K562 (cell line): ENCODE measurements around the gene HPN. TPM values are rescaled to one million over a fixed set of nuclear protein-coding genes. Genes with fewer than 3 reads are reported as not detected.

ENCODE experiments used
- ATAC-seq: fragments of 200-7000 bp; cut with Tn5 transposase; 3 replicates; pipeline ENCODE4 v1.9.1; 2020; ENCODE audit warnings: moderate library complexity
- BruUV-seq: library from RNA; stranded (reverse); fragments of 400-500 nt; replicated peaks from 2 replicates; lab custom pipeline; 2021; lab: Mats Ljungman, UMichigan
- CTCF ChIA-PET: fragments of 300-600 bp; formaldehyde crosslinking; extraction: SDS; loops from one replicate; lab custom pipeline; 2021; ENCODE audit warnings: low intra/inter-chr PET ratio; lab: Yijun Ruan, JAX
- POLR2A ChIA-PET: fragments of 300-600, 350-650 bp; sonication (Branson Sonifier 250); formaldehyde crosslinking; extraction: SDS; loops from one replicate; lab custom pipeline; 2021; ENCODE audit warnings: antibody characterized with exemption, inconsistent platforms; lab: Yijun Ruan, JAX
- DNase-seq, 4 experiments: peaks; one replicate each; pipeline versions ENCODE4 v3.0.0 to v3.0.0-alpha.2; 2011 to 2018; ENCODE audit warnings: low spot score in 3 of 4, mixed read lengths in 3 of 4; ENCODE audit errors: extremely low read depth in 1 of 4
- FAIRE-seq: peaks from 2 replicates; lab custom pipeline; 2011; peaks lifted over from hg19 to GRCh38; lab: Jason Lieb, UNC
- H2AFZ ChIP-seq: 2 replicates; pipeline ENCODE4 v1.6.0; 2011; ENCODE audit warnings: low read depth, low read length, control low read depth, inconsistent platforms
- H3K27ac ChIP-seq: fragments of 200-600 bp; 3 replicates; pipeline ENCODE4 v1.8.0; 2011; ENCODE audit warnings: low read depth, mild to moderate bottlenecking, control low read depth, inconsistent platforms, low read length, moderate library complexity, mixed read lengths; ENCODE audit errors: extremely low read depth
- H3K27me3 ChIP-seq, 2 experiments: fragments of 300-600 bp in 1 of 2; 2 replicates in 1 of 2; 3 replicates in 1 of 2; pipeline versions ENCODE4 v1.6.0 to v1.8.0; 2011; ENCODE audit warnings: inconsistent platforms in 2 of 2, low read length in 2 of 2, mild to moderate bottlenecking in 1 of 2, mixed read lengths in 1 of 2, moderate library complexity in 1 of 2; ENCODE audit not compliant: control insufficient read depth in 2 of 2, insufficient read depth in 2 of 2
- H3K36me3 ChIP-seq: fragments of 300-600 bp; 3 replicates; pipeline ENCODE4 v1.8.0; 2011; ENCODE audit warnings: mild to moderate bottlenecking, low read length, inconsistent platforms; ENCODE audit not compliant: control insufficient read depth, insufficient read depth
- H3K4me1 ChIP-seq, 2 experiments: fragments of 200-600 bp in 1 of 2; replicated peaks in 1 of 2; 2 replicates in 1 of 2; 3 replicates in 1 of 2; pipeline versions ENCODE4 v1.5.1 to v1.8.0; 2011; ENCODE audit warnings: inconsistent platforms in 2 of 2, low read length in 2 of 2, mild to moderate bottlenecking in 1 of 2, mixed read lengths in 1 of 2, moderate library complexity in 1 of 2; ENCODE audit not compliant: control insufficient read depth in 2 of 2, insufficient read depth in 2 of 2
- H3K4me2 ChIP-seq: 2 replicates; pipeline ENCODE4 v1.6.1; 2011; ENCODE audit warnings: low read length, control low read depth, inconsistent platforms, mixed read lengths; ENCODE audit not compliant: insufficient read depth
- H3K4me3 ChIP-seq: fragments of 200-600 bp; sonication (generic), shearing (Covaris generic); 2 replicates; pipeline ENCODE4 v1.5.1; 2016; ENCODE audit warnings: control low read depth, inconsistent platforms
- H3K79me2 ChIP-seq: fragments of 200-600 bp; 3 replicates; pipeline ENCODE4 v1.8.0; 2011; ENCODE audit warnings: low read length, inconsistent platforms; ENCODE audit not compliant: control insufficient read depth, insufficient read depth
- H3K9ac ChIP-seq, 2 experiments: 2 replicates each; pipeline versions ENCODE4 v1.6.0 to v1.6.1; 2011; ENCODE audit warnings: low read depth in 2 of 2, low read length in 2 of 2, control low read depth in 1 of 2, inconsistent platforms in 1 of 2, mild to moderate bottlenecking in 1 of 2, mixed read lengths in 1 of 2; ENCODE audit not compliant: insufficient read depth in 1 of 2
- H3K9me1 ChIP-seq: one replicate; pipeline ENCODE4 v1.6.0; 2011; ENCODE audit warnings: inconsistent platforms, mild to moderate bottlenecking, low read length, moderate library complexity; ENCODE audit not compliant: control insufficient read depth, insufficient read depth
- H3K9me3 ChIP-seq: replicated peaks from 2 replicates; pipeline ENCODE4 v1.5.1; 2011; ENCODE audit warnings: low read depth, low read length, inconsistent platforms; ENCODE audit not compliant: control insufficient read depth, insufficient read depth
- H4K20me1 ChIP-seq: replicated peaks from 2 replicates; pipeline ENCODE4 v1.6.1; 2011; ENCODE audit warnings: low read length, inconsistent platforms, mixed read lengths; ENCODE audit not compliant: control insufficient read depth, insufficient read depth
- BRD4 ChIP-seq: fragments of 200-600 bp; sonication (generic); IDR thresholded peaks from 2 replicates; pipeline ENCODE4 v1.6.1; 2017; ENCODE audit warnings: inconsistent platforms
- C11orf30 ChIP-seq: fragments of 450-650 bp; IDR thresholded peaks from 2 replicates; pipeline ENCODE4 v1.6.1; 2016; ENCODE audit warnings: low read depth, mild to moderate bottlenecking
- CBFA2T2 ChIP-seq: fragments of 450-650 bp; conservative IDR thresholded peaks from 2 replicates; pipeline ENCODE4 v1.6.1; 2017; ENCODE audit warnings: mild to moderate bottlenecking
- ERF ChIP-seq: fragments of 450-650 bp; formaldehyde crosslinking; IDR thresholded peaks from 2 replicates; pipeline ENCODE4 v1.4.0; 2020; ENCODE audit warnings: mild to moderate bottlenecking, mixed read lengths
- FOSL1 ChIP-seq: fragments of 200-800 bp; sonication (Bioruptor generic); conservative IDR thresholded peaks from 2 replicates; pipeline ENCODE4 v1.6.1; 2016; ENCODE audit warnings: missing genetic modification characterization, missing compliant biosample characterization
- FUS ChIP-seq: fragments of 200-400 bp; formaldehyde crosslinking; optimal IDR thresholded peaks from 2 replicates; pipeline ENCODE3; 2017; ENCODE audit warnings: low read depth, low read length
- HOXB6 ChIP-seq: fragments of 250-450 bp; sonication (Bioruptor Pico); IDR thresholded peaks from 2 replicates; pipeline ENCODE4 v1.5.1; 2022; ENCODE audit warnings: mild to moderate bottlenecking, borderline replicate concordance
- PHB ChIP-seq: fragments of 250-450 bp; sonication (Bioruptor Pico); IDR thresholded peaks from 2 replicates; pipeline ENCODE4 v1.5.0; 2021
- POLR3G ChIP-seq: IDR thresholded peaks from 2 replicates; pipeline ENCODE4 v1.6.1; 2011; ENCODE audit not compliant: insufficient read length, insufficient replicate concordance; ENCODE audit errors: extremely low read depth
- SMARCB1 ChIP-seq: IDR thresholded peaks from 2 replicates; pipeline ENCODE4 v1.6.1; 2011; ENCODE audit warnings: improper control_type of control experiment, low read depth; ENCODE audit not compliant: insufficient read length
- TAF1 ChIP-seq: IDR thresholded peaks from 2 replicates; pipeline ENCODE4 v1.6.1; 2011; ENCODE audit warnings: mild to moderate bottlenecking, low read length, moderate library complexity; ENCODE audit not compliant: insufficient read depth, control insufficient read depth, severe bottlenecking; ENCODE audit errors: extremely low read depth
- TCF7L2 ChIP-seq: fragments of 150-350 bp; IDR thresholded peaks from 2 replicates; pipeline ENCODE4 v1.6.1; 2016; ENCODE audit warnings: low read depth, mild to moderate bottlenecking, low read length, moderate library complexity
- ZFX ChIP-seq: sonication (generic); formaldehyde crosslinking; IDR thresholded peaks from 2 replicates; pipeline ENCODE4 v1.8.0; 2022; ENCODE audit warnings: mild to moderate bottlenecking, missing genetic modification reagents, moderate library complexity
- ZNF436 ChIP-seq: fragments of 250-450, 450-650 bp; sonication (Bioruptor Pico); formaldehyde crosslinking; IDR thresholded peaks from 2 replicates; pipeline ENCODE4 v1.7.0; 2020; ENCODE audit warnings: mild to moderate bottlenecking
- ZNF561 ChIP-seq: fragments of 450-650 bp; formaldehyde crosslinking; conservative IDR thresholded peaks from 2 replicates; pipeline ENCODE4 v1.4.0; 2020; ENCODE audit warnings: mild to moderate bottlenecking, moderate library complexity
- ZNF696 ChIP-seq: fragments of 250-450 bp; sonication (Bioruptor Pico); conservative IDR thresholded peaks from 2 replicates; pipeline ENCODE4 v1.4.0; 2020; ENCODE audit warnings: mild to moderate bottlenecking, moderate library complexity
- ZNF764 ChIP-seq: fragments of 250-450 bp; sonication (Bioruptor Pico); IDR thresholded peaks from 2 replicates; pipeline ENCODE4 v1.4.0; 2020; ENCODE audit warnings: low read depth, mild to moderate bottlenecking, moderate library complexity
- ZSCAN32 ChIP-seq: fragments of 450-650 bp; formaldehyde crosslinking; IDR thresholded peaks from 2 replicates; pipeline ENCODE4 v1.4.0; 2020; ENCODE audit warnings: mild to moderate bottlenecking, moderate library complexity
- WGBS: fragments of 100-300 bp; shearing (Covaris generic); methylation state at CpG from one replicate; pipeline ENCODE4 v1.1.6; 2016; ENCODE audit warnings: low coverage, mixed read lengths; ENCODE audit not compliant: insufficient coverage; ENCODE audit errors: missing lambda C conversion rate; 5-methylcytosine and 5-hydroxymethylcytosine counted together
- in situ Hi-C: fragments of 300-500 bp; cut with MboI; formaldehyde crosslinking; loops from 4 replicates; pipeline ENCODE4 v1.15.0; 2018; ENCODE audit warnings: inconsistent platforms, mixed read lengths
- intact Hi-C: fragments of 100-400 bp; cut with micrococcal nuclease; formaldehyde crosslinking; loops from 2 replicates; pipeline ENCODE4 v1.14.2; 2022
- polyA plus RNA-seq, 8 experiments: library from polyadenylated mRNA; depleted of rRNA in 4 of 8; stranded (reverse) in 5 of 8; unstranded in 3 of 8; fragments of >200 nt; fragmentation: Nextera tagmentation in 2 of 8; fragmentation: Illumina TruSeq in 1 of 8; extraction: Ambion mirVana in 2 of 8; extraction: Trizol in 1 of 8; gene quantifications; 2 replicates each; pipeline versions ENCODE4 v1.2.1 to v1.2.3, GENCODE V29; 2011 to 2014; ENCODE audit warnings: inconsistent platforms in 1 of 8, missing spikeins in 1 of 8
- total RNA-seq, 7 experiments: library from RNA; depleted of rRNA in 6 of 7; stranded (reverse); fragments of >200 nt in 6 of 7; fragmentation: Illumina TruSeq in 2 of 7; extraction: Trizol in 2 of 7; gene quantifications; 2 replicates each; pipeline versions ENCODE4 v1.2.1 to v1.2.3, GENCODE V29; 2011 to 2021; ENCODE audit warnings: low replicate concordance in 1 of 7
- TF ChIP-seq, protein P1 (sequence below): sonication (generic); formaldehyde crosslinking; IDR thresholded peaks from 2 replicates; pipeline ENCODE4 v1.8.0; 2022; ENCODE audit warnings: missing genetic modification reagents, mild to moderate bottlenecking, borderline replicate concordance

Gene HPN
- total and polyA plus RNA-seq, 9 of the 15 experiments (the other 6 are each of a cell fraction or from before 2014, with no cell fraction given): 0.10 to 0.20 TPM; not detected in 7

DNA sequence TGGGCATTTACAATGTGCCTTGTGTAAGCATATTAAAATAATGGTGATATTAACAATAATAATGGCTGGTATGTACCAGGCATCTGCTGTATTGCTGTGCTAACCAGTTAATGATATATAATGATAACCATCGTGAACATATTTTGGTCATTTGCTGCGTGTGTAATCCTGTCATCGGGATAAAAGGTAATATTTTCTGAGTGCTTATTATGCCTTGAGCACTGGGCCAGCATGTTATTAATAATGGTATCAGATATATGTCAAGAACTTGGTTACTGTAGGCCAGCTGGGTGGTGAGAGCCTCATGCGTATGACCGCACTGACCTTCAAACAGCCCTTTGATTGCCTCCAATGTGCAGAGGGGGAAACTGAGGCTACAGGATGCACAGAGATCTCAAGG is 51.9 kb downstream of the HPN start:
- ChIA-PET CTCF (interaction anchor here (0.6 kb wide), 1 partner anchor 94 kb away, joined by 3 read pairs; no protein-coding TSS in a partner anchor), POLR2A (interaction anchor here (1.0 kb wide), 1 partner anchor 49 kb away, joined by 4 read pairs; no protein-coding TSS in a partner anchor)
- TF ChIP-seq FOSL1 (tag) (no peak), ZNF436 (no peak), SMARCB1 (no peak), FUS (no peak), TCF7L2 (no peak), ERF (CRISPR knock-in tag) (no peak), C11orf30 (no peak), ZNF764 (CRISPR knock-in tag) (no peak), BRD4 (no peak), ZSCAN32 (CRISPR knock-in tag) (no peak), PHB (CRISPR knock-in tag) (no peak), POLR3G (no peak), HOXB6 (CRISPR knock-in tag) (no peak), ZNF696 (CRISPR knock-in tag) (no peak), CBFA2T2 (no peak), ZNF561 (CRISPR knock-in tag) (no peak), ZFX (CRISPR knock-in tag) (no peak), TAF1 (no peak)
- TF ChIP-seq, protein P1, sequence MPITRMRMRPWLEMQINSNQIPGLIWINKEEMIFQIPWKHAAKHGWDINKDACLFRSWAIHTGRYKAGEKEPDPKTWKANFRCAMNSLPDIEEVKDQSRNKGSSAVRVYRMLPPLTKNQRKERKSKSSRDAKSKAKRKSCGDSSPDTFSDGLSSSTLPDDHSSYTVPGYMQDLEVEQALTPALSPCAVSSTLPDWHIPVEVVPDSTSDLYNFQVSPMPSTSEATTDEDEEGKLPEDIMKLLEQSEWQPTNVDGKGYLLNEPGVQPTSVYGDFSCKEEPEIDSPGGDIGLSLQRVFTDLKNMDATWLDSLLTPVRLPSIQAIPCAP (CRISPR knock-in tag): no peak
- H3K79me2 ChIP-seq: no peaks in the 10 kb centered on the region
- in situ Hi-C loops (no loop called here), intact Hi-C loops (loop anchor here (10.0 kb wide), 1 partner anchor 49 kb away; the partner anchor contains the start of gene HPN)
- no peak for DNase-seq
- H3K9me1 ChIP-seq: no peaks in the 10 kb centered on the region
- H2AFZ ChIP-seq: no peak overlapping the region
- no peak overlapping the region for H3K9ac ChIP-seq
- no peak overlapping the region for H3K4me3 ChIP-seq
- H3K9me3 ChIP-seq: no peaks in the 10 kb centered on the region
- H4K20me1 ChIP-seq: no peaks in the 10 kb centered on the region
- FAIRE-seq: no peak
- WGBS: 67% methylated on average over 5 of the region's 5 CpGs
- peaks cover 12 to 42% of the 10 kb centered on the region in 2 experiments; a peak in 4 of 5 replicates for H3K4me1 ChIP-seq
- ATAC-seq: no peak
- H3K27ac ChIP-seq: no peak overlapping the region
- BruUV-seq: no TSS peak
- H3K27me3 ChIP-seq: no peaks in the 10 kb centered on the region; a peak in 1 of 5 replicates
- no peaks in the 10 kb centered on the region for H3K36me3 ChIP-seq
- no peak overlapping the region for H3K4me2 ChIP-seq
